Kidney epithelial cell (primary cell): ENCODE measurements around the gene CBX7. TPM values are rescaled to one million over a fixed set of nuclear protein-coding genes. Genes with fewer than 3 reads are reported as not detected.
"Not testable (repeated sequence)": the region's sequence is repeated elsewhere in the genome, so short reads cannot be mapped to it uniquely, and the experiment has no call there.

Experiments
- DNase-seq: peaks from one replicate; pipeline ENCODE4 v3.0.0-alpha.2; 2010; ENCODE audit warnings: low read depth
- H3K27me3 ChIP-seq: 2 replicates; pipeline ENCODE4 v1.6.0; 2011; ENCODE audit warnings: low read length; ENCODE audit not compliant: control insufficient read depth, insufficient read depth
- H3K36me3 ChIP-seq: 2 replicates; pipeline ENCODE4 v1.5.1; 2011; ENCODE audit warnings: low read length; ENCODE audit not compliant: control insufficient read depth, insufficient read depth
- H3K4me3 ChIP-seq: 2 replicates; pipeline ENCODE4 v1.5.1; 2011; ENCODE audit warnings: low read depth, mild to moderate bottlenecking, control low read depth, low read length
- total RNA-seq: library from RNA; depleted of rRNA; stranded (reverse); fragments of >200 nt; gene quantifications from 2 replicates; pipeline ENCODE4 v1.2.3, GENCODE V29; 2015
- TF ChIP-seq, protein P1 (sequence below): IDR thresholded peaks from 2 replicates; pipeline ENCODE4 v1.5.1; 2011; ENCODE audit warnings: mild to moderate bottlenecking, moderate library complexity, low read length, control low read depth, inconsistent platforms; ENCODE audit not compliant: insufficient read depth, poor library complexity, severe bottlenecking

CBX7 gene
- total RNA-seq, 1 donor from 2014 or later = 2.9 TPM

DNA sequence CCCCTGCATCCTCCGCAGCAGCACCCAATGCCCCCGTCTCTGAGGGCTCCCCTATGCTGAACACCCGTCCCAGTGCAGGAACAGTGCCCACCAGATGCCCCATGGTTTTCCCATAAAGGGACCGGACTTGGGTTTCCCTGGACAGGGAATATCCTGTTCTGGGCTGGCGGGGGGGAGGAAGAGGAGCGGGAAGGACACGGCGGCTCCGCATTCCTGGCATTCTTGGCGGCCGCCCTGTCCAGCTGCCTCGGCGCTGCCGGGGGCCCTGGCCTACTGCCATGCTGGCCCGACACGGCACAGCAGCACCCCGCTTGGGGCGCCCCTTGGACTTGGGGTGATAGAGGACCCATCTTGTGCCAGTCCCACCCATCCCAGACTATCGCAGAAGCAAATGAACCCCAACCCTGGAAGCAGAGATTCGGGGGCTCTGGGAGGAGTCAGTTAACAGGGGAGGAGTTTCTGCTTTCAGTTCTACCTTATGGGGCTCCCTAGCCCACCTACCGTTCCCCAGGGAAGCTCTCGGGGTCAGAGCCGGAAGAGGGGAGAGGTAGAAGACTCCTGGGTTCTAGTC is 23.7 kb upstream of the CBX7 start:
- no peak for DNase-seq
- Histone ChIP-seq H3K27me3 (no peaks in the 10 kb centered on the region), H3K4me3 (no peak overlapping the region), H3K36me3 (no peaks in the 10 kb centered on the region)
- TF ChIP-seq, protein P1, sequence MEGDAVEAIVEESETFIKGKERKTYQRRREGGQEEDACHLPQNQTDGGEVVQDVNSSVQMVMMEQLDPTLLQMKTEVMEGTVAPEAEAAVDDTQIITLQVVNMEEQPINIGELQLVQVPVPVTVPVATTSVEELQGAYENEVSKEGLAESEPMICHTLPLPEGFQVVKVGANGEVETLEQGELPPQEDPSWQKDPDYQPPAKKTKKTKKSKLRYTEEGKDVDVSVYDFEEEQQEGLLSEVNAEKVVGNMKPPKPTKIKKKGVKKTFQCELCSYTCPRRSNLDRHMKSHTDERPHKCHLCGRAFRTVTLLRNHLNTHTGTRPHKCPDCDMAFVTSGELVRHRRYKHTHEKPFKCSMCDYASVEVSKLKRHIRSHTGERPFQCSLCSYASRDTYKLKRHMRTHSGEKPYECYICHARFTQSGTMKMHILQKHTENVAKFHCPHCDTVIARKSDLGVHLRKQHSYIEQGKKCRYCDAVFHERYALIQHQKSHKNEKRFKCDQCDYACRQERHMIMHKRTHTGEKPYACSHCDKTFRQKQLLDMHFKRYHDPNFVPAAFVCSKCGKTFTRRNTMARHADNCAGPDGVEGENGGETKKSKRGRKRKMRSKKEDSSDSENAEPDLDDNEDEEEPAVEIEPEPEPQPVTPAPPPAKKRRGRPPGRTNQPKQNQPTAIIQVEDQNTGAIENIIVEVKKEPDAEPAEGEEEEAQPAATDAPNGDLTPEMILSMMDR = no peak

DNA sequence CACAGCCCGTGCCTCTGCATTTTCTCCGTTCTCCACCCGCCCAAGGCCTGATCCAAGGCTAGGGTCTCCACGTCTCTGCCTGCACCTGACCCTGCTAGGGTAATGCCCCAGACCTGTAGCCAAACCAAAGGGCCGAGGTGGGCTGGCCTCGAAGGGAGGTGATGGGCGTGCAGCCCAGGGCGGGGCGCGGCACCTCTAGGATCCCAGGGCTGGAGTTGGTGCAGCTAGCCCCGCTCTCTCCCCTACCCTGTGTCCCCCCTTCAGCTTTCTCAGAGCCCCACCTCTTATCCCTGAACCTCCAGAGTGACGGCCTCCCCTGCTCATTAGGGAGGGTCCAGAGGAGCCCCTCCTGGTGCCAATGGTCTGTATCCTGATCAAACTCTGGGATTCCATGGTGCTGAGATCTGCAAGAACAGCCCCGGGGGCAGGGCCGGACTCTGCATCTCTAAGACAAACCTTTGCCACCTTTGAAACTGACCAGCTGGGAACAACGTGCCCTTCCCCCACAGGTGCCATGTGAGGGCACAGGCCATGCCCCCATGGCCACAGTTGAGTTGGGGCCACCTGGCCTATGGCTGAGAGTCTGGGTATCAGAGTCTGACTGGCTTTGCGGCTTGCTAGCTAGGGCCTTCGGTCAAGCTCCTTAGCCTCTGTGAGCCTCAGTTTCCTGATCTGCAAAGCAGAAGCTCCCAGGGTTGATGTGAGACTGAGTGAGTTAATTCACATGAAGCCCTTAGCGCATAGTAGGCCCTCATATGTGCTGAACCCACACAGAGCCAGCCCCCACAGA is 23.1 kb upstream of the CBX7 start:
- H3K4me3 ChIP-seq = no peak overlapping the region
- H3K36me3 ChIP-seq = no peaks in the 10 kb centered on the region
- TF ChIP-seq, protein P1 = no peak
- no peaks in the 10 kb centered on the region for H3K27me3 ChIP-seq
- no peak for DNase-seq

DNA sequence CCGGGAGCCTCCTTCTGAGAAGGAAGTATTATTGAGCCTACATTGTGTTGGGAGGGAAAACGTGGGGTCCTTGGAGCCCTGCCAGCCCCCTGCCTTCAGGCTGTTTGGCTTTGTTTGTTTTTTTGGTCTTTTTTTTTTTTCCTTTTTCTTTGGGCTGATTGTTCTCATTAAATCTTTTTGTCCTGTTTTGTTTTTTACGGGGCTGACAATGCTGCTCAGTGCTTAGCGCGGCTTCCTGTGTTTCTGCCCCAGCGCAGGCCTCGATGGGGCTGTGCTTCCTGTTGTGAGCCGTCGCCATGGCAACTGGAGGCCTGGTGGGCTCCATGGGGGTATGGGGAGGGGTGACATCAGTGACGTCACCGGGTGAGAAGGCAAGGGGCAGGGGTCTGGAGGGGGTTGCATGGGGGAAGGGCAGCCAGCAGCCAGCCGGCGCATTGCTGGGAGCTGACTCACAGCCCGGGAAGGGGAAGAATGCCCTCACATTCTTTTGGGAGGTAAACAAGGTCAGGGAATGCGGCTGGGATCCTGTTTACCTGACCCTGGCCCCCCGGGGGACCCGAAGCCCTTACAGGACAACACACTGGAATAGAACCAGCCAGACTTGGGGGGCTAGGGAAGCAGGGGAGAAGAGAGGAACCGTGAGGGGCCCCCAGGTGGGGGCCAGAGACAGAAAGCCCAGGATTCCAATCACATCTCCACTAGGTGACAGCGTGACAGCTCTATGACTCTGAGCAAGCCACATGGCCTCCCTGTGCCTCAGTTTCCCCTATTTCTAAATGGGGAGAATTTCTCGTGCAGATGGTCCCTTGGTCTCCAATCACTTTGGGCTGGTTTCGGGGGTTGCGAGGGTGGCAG is 22.2 kb upstream of the CBX7 start:
- TF ChIP-seq, protein P1 = peak; percentile 5
- Histone ChIP-seq H3K4me3 (no peak overlapping the region), H3K27me3 (no peaks in the 10 kb centered on the region), H3K36me3 (no peaks in the 10 kb centered on the region)
- DNase-seq = peak; percentile 82

- no peak overlapping the region for H3K4me3 ChIP-seq
- no peak for DNase-seq
- TF ChIP-seq, protein P1 = no peak
- H3K36me3 ChIP-seq = no peaks in the 10 kb centered on the region
- H3K27me3 ChIP-seq = no peaks in the 10 kb centered on the region
Observed at GRCh38 chr22:39173787-39174497, 21.5 kb upstream of the CBX7 start.

GRCh38 chr22:39173050-39173706 is 20.7 kb upstream of the CBX7 start:
- TF ChIP-seq, protein P1 = no peak
- no peaks in the 10 kb centered on the region for H3K36me3 ChIP-seq
- H3K27me3 ChIP-seq = no peaks in the 10 kb centered on the region
- DNase-seq = no peak
- H3K4me3 ChIP-seq = no peak overlapping the region

GRCh38 chr22:39172265-39173049 is 20.0 kb upstream of the CBX7 start:
- not testable (repeated sequence) for H3K4me3 ChIP-seq, H3K36me3 ChIP-seq, DNase-seq, H3K27me3 ChIP-seq
